Sciatic nerve (tissue), 2 donors: Measurements from ENCODE around the gene FGFBP3. TPM values are rescaled to one million over a fixed set of nuclear protein-coding genes. Genes with fewer than 3 reads are reported as not detected.

Experiments
- ATAC-seq: fragments of 200-7000 bp; cut with Tn5 transposase; one replicate; pipeline ENCODE4 v1.9.1; 2020; ENCODE audit warnings: mild to moderate bottlenecking, moderate library complexity
- DNase-seq: peaks from one replicate; pipeline ENCODE4 v3.0.0-alpha.2; 2020; ENCODE audit warnings: low spot score
- intact Hi-C: fragments of 100-400 bp; cut with DNase I; formaldehyde crosslinking; loops from one replicate; pipeline ENCODE4 v1.14.2; 2022
- total RNA-seq: library from RNA; stranded (reverse); fragmentation: NEBNext Ultra II Directional; extraction: Animal tissue kit (Norgen Biotek cat#: 25700); gene quantifications from one replicate; pipeline ENCODE4 v1.2.1, GENCODE V29; 2021
- donor health status: DM: no; HTN: no; CAD: no.
- donor health status: DM: no; HTN: no; CAD: no.

FGFBP3 gene, protein sequence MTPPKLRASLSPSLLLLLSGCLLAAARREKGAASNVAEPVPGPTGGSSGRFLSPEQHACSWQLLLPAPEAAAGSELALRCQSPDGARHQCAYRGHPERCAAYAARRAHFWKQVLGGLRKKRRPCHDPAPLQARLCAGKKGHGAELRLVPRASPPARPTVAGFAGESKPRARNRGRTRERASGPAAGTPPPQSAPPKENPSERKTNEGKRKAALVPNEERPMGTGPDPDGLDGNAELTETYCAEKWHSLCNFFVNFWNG
- 6.0 TPM for total RNA-seq

DNA sequence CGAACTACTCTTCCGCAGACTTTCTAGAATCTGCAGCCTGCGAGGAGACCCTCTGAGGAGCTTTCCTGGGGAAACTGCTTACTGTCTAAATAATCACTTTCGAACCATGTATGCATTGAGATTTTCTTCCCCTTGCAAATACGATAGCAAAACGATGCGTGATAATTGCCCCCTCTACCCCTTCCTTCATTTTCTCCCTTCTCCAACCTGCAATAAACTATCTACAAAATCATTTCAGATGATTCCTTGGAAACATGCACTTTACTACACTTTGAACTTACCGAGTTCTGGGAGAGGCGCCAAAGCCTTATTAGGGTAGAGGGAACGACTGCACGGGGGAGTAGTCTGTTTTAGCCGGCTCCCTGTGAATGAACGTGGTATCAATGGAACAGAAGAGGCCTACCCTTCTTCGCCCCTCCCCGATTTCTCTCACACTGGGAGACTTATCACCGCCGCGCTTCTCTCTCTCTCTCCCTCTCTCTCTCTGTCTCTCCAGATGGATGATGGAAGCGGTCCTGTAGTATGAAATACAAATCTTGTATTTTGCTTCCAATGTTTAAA is at the start of gene FGFBP3:
Gene FGFBP3, minus strand, starts transcription at position 370 of the 561 bp plus-strand sequence. CDS start 517 bp downstream, outside the sequence.
- intact Hi-C loops, result no loop called here
- peak; percentile 77 for ATAC-seq
- no peak for DNase-seq

DNA sequence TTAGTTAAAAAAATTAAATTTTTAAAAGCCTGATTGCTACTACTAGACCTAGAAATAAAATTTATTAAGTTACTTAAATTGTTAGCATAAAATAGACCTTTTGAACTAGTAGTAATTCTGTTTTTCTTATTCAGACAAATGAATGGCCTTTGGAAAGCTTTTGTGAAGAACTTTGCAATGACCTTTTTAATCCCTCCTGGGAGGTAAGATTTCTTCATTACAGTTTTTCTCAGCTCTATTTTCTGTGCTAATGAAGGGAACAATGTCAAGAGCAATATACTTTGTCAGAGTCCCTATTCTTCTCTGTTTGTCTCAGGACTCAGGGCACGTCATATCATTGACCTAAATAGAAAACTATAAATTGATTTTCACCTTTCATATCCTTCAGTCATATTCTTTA is 47.8 kb upstream of the FGFBP3 start:
- no peak for ATAC-seq
- intact Hi-C loops, result no loop called here

DNA sequence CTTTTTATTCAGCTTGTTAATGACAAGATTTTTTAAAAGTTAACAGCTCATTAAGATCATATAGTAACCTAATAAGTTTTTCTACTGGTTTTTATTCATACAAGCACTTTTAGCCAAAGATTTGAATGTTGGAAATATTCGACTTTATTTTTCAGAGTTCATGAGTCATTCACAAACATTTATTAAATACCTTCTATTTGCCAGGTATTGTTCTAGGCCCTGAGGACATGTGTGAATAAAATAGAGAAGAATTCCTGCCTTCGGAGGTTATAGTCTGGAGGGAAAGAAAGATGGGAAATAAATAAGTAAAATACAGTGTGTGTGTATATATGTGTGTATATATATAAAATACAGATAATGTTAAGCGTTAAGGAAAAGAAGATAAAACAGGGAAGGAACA is 45.8 kb upstream of the FGFBP3 start:
- DNase-seq (no peak), ATAC-seq (no peak)
- intact Hi-C loops, result no loop called here

More for the DNA sequence above, 47.8 kb upstream of the FGFBP3 start:
- no peak for DNase-seq

DNA sequence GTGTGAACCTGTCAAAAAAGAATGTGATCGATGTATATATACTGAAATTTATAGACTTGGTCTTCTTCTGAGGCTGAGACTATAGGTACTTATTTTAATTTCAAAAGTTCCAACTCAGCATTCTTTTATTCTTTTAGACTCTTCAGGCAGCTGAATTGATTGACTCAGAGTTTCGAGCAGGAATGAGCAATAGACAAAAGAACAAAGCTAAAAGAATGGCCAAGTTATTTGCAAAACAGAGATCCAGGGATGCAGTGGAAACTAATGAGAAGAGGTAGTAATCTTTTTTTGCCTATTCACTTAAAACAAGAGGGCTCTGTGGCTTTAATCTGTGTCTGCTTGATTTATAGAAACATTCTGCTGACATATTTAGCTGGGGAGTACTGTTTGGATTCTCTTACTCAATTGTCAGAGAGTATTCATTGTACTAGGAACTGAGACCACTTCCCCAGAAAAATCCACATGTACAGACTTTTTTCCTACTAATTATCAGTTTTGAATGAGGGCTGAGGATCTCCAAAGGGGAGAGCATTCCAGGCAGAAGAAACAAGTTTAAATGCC is 44.4 kb upstream of the FGFBP3 start:
- DNase-seq (no peak), ATAC-seq (no peak)
- intact Hi-C loops, result no loop called here

DNA sequence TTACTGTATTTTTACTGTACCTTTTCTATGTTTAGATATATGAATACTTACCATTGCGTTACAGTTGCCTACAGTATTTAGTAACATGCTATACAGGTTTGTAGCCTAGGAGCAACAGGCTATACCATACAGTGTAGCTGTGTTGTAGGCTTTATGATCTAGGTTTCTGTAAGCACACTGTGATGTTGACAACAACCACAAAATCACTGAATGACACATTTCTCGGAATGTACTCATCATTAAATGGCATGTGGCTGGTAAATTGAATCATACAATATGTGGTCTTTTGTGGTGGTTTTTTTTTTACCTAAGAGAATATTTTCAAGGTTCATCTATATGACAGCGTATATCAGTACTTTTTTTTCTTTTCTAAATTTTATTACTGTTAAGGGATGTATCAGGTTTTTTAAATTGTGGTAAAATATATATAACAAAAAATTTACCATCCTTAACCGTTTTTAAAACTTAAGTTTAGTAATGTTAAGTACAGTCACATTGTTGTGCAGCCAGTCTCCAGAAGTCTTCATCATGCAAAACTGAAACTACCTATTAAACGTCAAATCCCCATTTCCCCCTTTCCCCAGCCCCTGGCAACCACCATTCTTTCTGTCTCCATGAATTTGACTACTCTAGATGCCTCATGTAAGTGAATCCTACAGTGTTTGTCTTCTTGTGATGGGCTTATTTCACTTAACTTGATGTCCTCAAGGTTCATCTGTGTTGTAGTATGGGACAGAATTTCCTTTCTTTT is 35.8 kb upstream of the FGFBP3 start:
- intact Hi-C loops, result no loop called here
- ATAC-seq (no peak), DNase-seq (no peak)

DNA sequence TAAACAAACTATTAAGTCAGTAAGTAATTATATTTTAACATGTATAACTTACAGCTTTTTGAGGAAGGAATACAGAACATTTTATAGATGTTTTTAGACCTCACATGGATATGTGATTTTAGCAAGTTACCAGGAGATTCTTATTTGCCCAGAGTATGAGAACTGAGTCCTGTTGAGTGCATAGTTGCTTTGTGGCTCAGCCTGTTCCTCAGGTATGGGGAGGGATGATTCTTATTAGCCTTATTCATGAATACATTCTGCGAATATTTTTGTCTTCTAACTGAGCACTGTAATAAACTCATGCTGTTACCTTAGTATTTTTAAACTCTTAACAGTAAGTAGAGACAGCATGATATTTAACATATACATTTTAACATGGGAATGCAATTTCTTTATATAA is 32.1 kb upstream of the FGFBP3 start:
- intact Hi-C loops, result no loop called here
- no peak for DNase-seq
- no peak for ATAC-seq

DNA sequence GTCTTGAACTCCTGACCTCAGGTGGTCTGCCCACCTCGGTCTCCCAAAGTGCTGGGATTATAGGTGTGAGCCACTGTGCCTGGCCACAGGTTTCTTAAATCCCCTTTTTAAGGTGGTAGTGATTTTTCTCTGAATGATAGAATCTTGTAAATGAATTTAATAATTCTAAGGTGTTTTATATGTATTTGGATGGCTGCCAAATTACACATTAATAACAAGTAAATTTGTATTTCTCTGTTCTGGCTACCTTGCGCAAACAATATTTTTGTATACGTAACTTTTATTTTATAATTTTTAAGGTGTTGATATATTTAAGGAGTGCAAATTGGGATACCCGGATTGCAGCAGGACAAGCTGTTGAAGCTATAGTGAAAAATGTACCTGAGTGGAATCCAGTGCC is 30.4 kb upstream of the FGFBP3 start:
- ATAC-seq (no peak), DNase-seq (no peak)
- intact Hi-C loops, result no loop called here

DNA sequence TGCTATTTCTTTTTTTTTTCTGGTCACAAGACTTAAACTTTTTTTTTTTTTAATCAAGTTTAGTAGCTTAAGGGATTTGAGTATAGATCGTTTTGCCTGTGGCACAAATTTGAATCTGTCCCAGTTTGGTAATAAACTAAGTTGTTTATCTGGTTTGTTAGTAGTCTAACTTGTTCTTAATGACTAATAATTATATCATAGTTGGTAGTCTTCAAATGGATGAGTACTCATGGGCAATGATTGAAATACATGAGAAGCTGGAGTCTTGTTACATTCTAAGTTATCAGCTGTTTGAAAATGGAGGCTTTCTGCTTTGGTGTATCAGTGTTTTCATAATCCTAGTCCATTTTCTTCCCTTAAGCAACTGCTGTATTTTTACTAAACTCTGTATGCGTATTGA is 26.6 kb upstream of the FGFBP3 start:
- DNase-seq (no peak), ATAC-seq (no peak)
- intact Hi-C loops, result no loop called here

DNA sequence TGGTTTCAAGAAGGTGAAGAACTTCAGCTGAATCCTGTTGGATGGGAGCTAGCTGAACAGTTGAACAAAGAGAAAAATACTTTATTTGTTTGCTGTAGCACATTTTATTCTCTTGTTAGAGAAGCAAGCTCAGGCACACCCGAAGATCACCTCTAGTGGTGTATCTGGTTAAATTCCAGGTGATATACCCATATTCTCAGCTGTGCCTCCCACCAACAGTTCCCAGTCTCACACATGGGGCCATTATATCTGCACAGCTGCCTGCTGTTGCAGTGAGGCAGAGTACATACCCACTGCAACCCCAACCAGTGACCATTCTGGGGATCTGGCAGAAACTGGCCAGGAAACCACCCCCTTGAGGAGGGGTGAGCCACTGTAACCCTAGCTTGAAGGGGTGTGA is 23.5 kb upstream of the FGFBP3 start:
- DNase-seq (no peak), ATAC-seq (no peak)
- intact Hi-C loops, result no loop called here

DNA sequence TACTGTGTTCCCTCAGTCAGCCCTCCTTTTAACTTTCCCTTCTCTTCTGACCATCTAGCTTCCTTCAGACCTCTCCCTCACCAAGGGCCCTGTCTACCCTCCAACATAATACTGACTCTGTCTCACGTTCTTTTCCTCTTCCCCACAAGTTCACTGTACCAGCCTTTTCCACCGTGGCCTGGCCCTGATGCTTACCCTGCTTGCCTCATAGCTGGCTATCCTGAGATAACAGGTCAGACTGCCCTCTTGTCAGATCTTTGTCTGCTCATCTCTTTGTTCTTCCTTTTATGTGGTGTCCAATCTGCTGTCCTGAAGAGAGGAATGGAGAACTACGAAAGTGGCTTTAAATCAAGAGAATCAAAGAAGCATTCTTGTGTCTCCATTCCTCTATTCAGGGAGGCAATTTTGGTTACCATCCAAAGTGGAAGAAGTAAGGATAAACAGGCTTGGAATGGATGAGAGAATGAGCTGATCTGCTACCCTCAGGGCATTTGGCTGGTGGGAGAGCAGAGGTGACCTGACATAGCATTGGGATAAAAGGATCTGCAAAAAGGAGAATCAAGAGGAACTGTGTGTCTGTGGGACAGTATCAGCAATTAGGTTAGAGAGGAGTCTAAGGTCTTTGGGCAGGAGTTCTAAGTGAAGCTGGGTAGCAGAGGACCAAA is 22.4 kb upstream of the FGFBP3 start:
- no peak for ATAC-seq
- intact Hi-C loops, result no loop called here

DNA sequence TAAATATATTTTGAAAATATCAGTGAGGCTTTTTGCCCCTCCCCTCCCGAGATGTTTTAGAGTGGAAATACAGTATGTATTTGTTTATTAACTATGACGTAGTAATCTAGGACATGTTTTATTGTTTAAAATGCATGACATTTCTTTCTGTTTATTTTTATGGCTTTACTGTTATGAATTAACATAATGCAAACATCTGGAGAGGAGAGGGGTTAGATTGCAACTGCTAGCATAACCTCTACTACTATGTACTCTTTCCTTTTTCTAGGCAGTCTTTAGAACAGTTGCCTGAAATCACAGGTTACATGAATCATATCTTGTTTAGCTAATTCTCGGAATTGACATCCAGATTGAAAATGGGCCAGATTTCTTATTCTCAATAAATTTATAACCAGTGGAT is 21.7 kb upstream of the FGFBP3 start:
- intact Hi-C loops, result no loop called here
- no peak for DNase-seq
- no peak for ATAC-seq

More for the DNA sequence above, 22.4 kb upstream of the FGFBP3 start:
- DNase-seq, result no peak

DNA sequence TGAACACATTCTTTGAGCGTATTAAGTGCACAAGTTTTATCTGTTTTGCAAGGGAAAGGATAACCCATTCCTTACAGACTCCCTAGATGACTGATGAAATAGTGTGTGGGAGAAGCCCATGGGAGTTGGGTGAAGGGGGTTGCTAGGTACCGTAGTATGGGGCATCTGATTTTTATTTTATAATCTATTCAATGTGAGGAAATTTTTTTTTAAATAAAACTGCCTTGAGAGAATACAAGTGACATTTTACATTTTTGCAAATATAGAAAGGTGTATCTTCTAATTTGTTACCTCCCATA is 15.7 kb upstream of the FGFBP3 start:
- intact Hi-C loops, result no loop called here
- ATAC-seq (no peak), DNase-seq (no peak)

DNA sequence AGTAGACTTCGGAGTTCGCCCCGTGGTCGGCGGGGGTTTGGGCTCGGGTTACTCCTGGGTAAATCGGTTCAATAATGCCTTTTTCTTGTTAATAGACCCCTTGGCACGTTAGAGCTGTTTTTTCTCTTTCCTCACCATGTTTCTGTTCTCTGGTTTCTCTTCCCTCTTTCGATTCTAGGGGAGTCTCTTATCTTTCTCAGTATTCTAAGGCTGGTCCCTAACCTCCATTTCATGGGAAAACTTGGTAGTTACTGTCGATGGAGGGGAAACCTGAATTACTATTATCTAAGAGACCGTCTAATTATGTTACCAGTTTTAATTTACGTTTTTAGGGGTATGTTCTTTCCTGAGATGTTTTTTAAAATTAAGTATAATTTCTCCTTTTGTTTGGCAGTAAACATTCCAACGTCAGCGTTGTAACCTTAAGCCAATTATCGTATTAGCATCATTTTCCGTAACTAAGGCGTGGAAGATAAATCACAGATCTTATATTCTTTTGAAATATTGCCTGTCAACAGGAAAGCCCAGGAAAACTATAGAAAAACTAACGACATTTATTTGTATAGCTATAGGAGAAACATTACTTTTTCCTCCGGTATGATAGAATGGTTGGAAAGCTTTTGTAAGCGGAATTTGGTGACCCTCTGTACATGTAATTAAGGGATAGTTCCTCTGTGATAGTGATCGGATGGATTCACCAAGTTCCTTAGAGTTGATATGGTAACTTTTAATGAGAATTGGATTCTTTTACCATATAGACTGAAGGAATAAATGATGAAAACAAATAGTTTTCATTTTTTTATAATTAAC is 15.1 kb upstream of the FGFBP3 start:
- intact Hi-C loops, result no loop called here
- peak; percentile 9 for ATAC-seq
- DNase-seq, result no peak

DNA sequence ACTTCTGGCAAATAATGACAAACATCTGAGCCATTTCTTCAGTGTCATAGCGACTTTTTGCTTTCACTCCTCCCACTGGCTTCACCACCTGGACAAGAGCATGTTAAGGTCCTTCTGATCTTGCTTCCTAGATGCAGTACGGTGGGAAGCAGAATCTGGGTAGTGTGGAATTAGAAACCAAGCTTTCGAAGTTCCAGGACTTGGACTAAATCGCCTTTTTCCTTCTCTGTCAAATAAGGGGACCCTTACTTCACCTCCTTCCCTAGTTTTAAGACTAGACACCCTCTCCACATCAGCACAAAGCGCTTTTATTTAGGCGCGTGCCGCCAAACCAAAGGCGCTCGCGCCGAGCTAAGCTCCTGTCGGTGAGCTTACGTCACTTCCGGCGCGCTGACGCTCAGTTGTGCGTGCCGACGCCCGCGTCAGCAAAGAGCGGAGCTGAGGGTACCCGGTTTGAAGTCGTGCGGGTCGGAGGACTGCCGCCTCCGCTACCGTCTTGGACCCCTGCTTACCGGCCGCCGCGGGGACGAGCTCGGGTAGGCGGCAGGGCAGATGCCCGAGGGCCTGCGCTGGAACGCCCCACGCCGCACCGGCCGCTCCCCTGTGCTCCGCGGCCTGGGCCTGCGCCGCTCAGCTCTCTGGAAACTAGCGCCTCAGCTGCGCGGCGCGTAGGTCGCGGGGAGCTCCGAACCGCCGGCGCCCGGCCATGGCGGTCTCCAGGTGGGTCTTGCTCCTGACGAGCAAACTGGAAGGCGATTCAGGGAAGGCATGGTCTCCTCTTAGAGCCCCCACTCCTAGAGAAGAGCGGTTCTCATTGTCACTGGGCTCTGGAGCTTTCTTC is 14.3 kb upstream of the FGFBP3 start, which contains the start of gene BTAF1:
Gene BTAF1, plus strand, starts transcription at position 400 of the 841 bp plus-strand sequence. Its CDS starts 307 bp downstream, at position 707.
- ATAC-seq, result peak; percentile 99
- peak; percentile 97 for DNase-seq
- intact Hi-C loops, result no loop called here

DNA sequence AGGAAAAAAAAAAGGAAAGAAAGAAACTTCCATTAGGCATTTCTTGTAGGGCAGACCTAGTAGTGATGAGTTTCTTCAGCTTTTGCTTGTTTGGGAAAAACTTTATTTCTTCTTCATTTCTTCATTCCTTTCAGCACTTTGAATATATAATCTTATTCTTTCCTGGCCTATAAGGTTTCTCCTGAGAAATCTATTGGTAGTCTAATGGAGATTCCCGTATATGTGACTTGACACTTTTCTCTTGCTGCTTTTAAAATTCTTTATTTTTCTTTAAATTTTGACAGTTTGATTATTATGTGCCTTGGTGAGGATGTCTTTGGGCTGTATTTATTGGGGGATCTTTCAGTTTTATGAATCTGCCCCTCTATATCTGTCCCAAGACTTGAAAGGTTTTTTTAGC is 10.4 kb upstream of the FGFBP3 start:
- ATAC-seq, result no peak
- DNase-seq, result no peak
- intact Hi-C loops, result no loop called here

DNA sequence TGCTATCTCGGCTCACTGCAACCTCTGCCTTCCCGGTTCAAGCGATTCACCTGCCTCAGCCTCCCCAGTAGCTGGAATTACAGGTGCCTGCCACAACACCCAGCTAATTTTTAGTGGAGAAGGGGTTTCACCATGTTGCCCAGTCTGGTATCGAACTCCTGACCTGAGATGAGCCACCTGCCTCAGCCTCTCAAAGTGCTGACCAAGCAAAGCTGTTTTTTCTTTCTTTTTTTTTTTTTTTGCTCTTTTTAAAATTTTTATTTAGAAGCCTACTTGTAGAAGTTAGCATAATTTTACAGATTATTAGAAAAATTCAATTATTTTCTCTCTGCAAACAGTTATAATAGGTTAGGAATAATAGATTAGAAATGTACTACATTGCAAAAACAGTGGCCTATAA is 1.2 kb upstream of the FGFBP3 start:
- no peak for ATAC-seq
- intact Hi-C loops, result no loop called here
- DNase-seq, result no peak

DNA sequence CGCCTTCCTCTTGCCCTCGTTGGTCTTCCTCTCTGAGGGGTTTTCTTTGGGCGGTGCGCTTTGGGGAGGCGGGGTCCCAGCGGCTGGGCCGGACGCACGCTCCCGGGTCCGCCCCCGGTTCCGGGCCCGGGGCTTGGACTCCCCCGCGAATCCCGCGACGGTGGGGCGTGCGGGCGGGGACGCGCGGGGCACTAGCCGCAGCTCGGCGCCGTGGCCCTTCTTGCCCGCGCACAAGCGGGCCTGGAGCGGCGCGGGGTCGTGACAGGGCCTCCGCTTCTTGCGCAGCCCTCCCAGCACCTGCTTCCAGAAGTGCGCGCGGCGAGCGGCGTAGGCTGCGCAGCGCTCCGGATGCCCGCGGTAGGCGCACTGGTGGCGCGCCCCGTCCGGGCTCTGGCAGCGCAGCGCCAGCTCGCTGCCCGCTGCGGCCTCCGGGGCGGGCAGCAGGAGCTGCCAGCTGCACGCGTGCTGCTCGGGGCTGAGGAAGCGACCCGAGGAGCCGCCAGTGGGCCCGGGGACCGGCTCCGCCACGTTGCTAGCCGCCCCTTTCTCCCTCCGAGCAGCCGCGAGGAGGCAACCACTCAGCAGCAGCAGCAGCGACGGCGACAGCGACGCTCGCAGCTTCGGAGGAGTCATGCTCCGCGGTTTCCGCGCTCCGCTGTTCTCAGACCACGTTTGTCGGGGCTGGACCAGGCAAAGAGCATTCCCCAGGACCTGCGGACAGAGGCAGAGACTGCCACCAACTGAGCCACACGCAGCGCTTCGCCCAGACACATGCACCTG is 759 bp downstream of the FGFBP3 start:
- intact Hi-C loops, result no loop called here
- DNase-seq (peak; percentile 79), ATAC-seq (peak; percentile 94)
